NCI-H2081 treated with DMSO at 0.1 percent for 48 hours (cell line): ENCODE measurements around the gene RNF149.

Experiments
- DNase-seq: peaks from one replicate; lab custom pipeline; 2025; lab: John Stamatoyannopoulos, UW

Gene RNF149

GRCh38 chr2:101295895-101296294, 12.6 kb downstream of the RNF149 start:
- DNase-seq = no peak

- no peak for DNase-seq
Observed at GRCh38 chr2:101294861-101295260, 13.6 kb downstream of the RNF149 start.

- no peak for DNase-seq
Observed at GRCh38 chr2:101293544-101293943, 15.0 kb downstream of the RNF149 start.

- DNase-seq = no peak
Observed at GRCh38 chr2:101291973-101292372, 16.5 kb downstream of the RNF149 start.

- no peak for DNase-seq
Observed at GRCh38 chr2:101290711-101291110, 17.8 kb downstream of the RNF149 start.

- DNase-seq = no peak
Observed at GRCh38 chr2:101287303-101287702, 21.2 kb downstream of the RNF149 start.

- no peak for DNase-seq
Observed at GRCh38 chr2:101286684-101287083, 21.8 kb downstream of the RNF149 start.

- no peak for DNase-seq
Observed at GRCh38 chr2:101282980-101283379, 25.5 kb downstream of the RNF149 start.

GRCh38 chr2:101281482-101281881, 27.0 kb downstream of the RNF149 start:
- DNase-seq = no peak

- no peak for DNase-seq
Observed at GRCh38 chr2:101278925-101279324, 29.6 kb downstream of the RNF149 start.

GRCh38 chr2:101277111-101277510, 31.4 kb downstream of the RNF149 start:
- no peak for DNase-seq

- DNase-seq = no peak
Observed at GRCh38 chr2:101274142-101274541, 34.4 kb downstream of the RNF149 start.

- DNase-seq = no peak
Observed at GRCh38 chr2:101273056-101273455, 35.4 kb downstream of the RNF149 start.

- DNase-seq = no peak
Observed at GRCh38 chr2:101272045-101272784, 36.3 kb downstream of the RNF149 start.

GRCh38 chr2:101270700-101271259, 37.7 kb downstream of the RNF149 start:
- DNase-seq = no peak

- no peak for DNase-seq
Observed at GRCh38 chr2:101267671-101268656, 40.5 kb downstream of the RNF149 start.

- no peak for DNase-seq
Observed at GRCh38 chr2:101265893-101266499, 42.5 kb downstream of the RNF149 start.

- DNase-seq = no peak
Observed at GRCh38 chr2:101264360-101264939, 44.1 kb downstream of the RNF149 start.

GRCh38 chr2:101263377-101263800, 45.1 kb downstream of the RNF149 start:
- no peak for DNase-seq

GRCh38 chr2:101262142-101262541, 46.4 kb downstream of the RNF149 start:
- no peak for DNase-seq

GRCh38 chr2:101258804-101259203, 49.7 kb downstream of the RNF149 start:
- no peak for DNase-seq

GRCh38 chr2:101256316-101256715, 52.2 kb downstream of the RNF149 start:
- DNase-seq = no peak
